ENCODE results near the gene LSP1.
A peak's percentile ranks its signal among the peaks of the same experiment; 100 is the strongest.

The LSP1 gene

DNA sequence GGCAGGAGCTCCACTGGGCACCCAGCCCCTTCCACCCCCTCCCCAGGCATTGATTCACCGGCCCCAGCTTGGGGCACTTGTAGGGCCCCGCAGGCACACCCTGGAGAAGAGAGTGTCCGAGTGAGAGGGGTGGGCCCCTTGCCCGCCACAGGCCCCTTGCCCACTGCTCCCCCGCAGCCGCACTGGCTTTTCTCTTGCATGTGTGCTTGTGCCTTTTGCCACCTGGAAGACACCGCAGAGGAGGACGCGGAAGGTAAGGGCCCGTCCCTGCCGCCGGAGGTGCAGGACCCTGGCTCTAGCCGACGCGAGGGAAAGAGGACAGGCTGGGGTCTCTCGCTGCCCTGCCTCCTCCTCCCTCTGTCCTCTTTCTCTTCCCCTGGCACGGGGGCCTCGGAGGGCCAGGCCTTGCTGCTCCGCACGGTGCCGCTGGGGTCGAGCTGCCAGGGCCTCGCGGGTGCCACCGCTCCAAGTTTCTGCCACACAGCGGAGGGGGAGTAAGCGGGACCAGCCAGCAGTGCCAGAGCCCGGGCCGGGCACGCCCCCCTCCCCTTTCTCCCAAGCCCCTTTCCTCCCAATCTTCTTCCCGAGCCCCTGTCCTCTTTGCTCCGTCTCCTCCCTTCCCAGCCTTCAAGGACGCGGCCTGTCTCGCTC is 76.1 kb downstream of the LSP1 start:
- peaks cover 49% of the 10 kb centered on the region for H3K4me1 Mint-ChIP-seq
- DNase-seq, result no peak
- no peak overlapping the region for H3K27ac Mint-ChIP-seq

DNA sequence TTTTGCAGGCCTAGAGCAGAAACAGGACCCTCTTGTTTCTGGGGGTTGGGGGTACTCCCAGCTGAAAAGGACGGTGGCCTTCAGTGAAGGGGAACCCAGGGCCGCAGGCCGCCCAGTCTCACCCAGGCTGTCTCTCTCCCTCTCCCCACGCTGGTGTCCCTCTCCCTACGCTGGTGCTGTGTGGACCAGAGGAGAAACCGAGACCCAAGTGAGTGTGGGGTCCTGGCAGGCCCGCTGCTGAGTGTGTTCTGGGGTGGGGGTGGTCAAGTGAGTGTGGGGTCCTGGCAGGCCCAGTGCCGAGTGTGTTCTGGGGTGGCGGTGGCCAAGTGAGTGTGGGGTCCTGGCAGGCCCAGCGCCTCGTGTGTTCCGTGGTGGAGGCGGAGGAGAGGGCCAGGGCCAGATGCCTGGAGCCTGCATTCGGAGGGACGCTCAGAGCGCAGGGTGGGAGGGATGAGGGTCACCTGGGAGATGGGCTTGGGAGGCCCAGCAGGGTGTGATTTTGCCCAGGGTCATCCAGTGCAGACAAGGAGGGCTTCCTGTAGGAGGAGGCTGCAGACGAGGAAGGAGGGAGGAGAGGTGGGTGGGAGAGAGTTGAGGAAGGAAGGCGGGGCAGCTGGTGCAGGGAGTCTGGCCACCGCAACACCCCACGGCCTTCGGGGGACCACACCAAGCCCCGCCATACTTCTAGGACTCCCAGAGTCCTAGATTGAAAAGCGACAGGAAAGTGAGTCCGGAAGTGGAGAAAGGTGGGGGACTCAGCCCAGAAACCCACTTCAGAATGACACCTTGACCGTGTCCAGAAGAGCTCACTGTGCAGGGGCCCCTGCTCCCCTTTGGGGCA is 77.0 kb downstream of the LSP1 start:
- H3K9me3 Mint-ChIP-seq, result no peaks in the 10 kb centered on the region
- peaks cover 3% of the 10 kb centered on the region for H3K27me3 Mint-ChIP-seq (ENCODE audit: low read depth, poor library complexity)
- no peaks in the 10 kb centered on the region for H3K36me3 Mint-ChIP-seq (ENCODE audit: low read depth)
- TF ChIP-seq, protein P1, sequence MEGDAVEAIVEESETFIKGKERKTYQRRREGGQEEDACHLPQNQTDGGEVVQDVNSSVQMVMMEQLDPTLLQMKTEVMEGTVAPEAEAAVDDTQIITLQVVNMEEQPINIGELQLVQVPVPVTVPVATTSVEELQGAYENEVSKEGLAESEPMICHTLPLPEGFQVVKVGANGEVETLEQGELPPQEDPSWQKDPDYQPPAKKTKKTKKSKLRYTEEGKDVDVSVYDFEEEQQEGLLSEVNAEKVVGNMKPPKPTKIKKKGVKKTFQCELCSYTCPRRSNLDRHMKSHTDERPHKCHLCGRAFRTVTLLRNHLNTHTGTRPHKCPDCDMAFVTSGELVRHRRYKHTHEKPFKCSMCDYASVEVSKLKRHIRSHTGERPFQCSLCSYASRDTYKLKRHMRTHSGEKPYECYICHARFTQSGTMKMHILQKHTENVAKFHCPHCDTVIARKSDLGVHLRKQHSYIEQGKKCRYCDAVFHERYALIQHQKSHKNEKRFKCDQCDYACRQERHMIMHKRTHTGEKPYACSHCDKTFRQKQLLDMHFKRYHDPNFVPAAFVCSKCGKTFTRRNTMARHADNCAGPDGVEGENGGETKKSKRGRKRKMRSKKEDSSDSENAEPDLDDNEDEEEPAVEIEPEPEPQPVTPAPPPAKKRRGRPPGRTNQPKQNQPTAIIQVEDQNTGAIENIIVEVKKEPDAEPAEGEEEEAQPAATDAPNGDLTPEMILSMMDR (IDR thresholded peaks at IDR 0.05), result no peak
- H3K4me1 Mint-ChIP-seq, result peaks cover 48% of the 10 kb centered on the region
- H3K27ac Mint-ChIP-seq, result no peak overlapping the region
- no peak overlapping the region for H3K4me3 Mint-ChIP-seq
- no peak for DNase-seq

More for the DNA sequence above, 76.1 kb downstream of the LSP1 start:
- H3K9me3 Mint-ChIP-seq, result no peaks in the 10 kb centered on the region
- TF ChIP-seq, protein P1 (IDR thresholded peaks at IDR 0.05), result no peak
- no peak overlapping the region for H3K4me3 Mint-ChIP-seq
- H3K27me3 Mint-ChIP-seq (ENCODE audit: low read depth, poor library complexity), result peaks cover 3% of the 10 kb centered on the region
- no peaks in the 10 kb centered on the region for H3K36me3 Mint-ChIP-seq (ENCODE audit: low read depth)

DNA sequence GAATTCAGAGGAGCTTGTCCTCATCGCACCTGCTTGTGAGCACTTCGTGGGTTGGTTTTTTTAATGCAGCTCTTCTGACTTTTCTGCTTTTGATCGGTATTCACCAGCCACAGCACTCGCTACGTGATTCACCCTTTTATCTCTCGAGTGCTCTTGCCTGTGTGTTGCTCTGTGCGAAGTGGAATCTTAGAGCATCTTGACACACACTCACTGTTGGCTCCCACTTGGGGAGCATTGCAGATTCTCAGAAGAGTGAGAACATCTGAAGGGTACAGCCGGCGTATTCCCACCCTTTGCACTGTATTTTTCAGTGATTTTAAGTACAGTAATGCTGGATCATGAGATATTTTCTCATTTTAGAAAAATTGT is 77.6 kb downstream of the LSP1 start:
- Mint-ChIP-seq H3K9me3 (no peaks in the 10 kb centered on the region), H3K27ac (peak overlapping the region; percentile 29), H3K36me3 (ENCODE audit: low read depth) (no peaks in the 10 kb centered on the region), H3K27me3 (ENCODE audit: low read depth, poor library complexity) (peaks cover 3% of the 10 kb centered on the region), H3K4me1 (peaks cover 48% of the 10 kb centered on the region), H3K4me3 (no peak overlapping the region)
- TF ChIP-seq, protein P1 (IDR thresholded peaks at IDR 0.05), result no peak
- no peak for DNase-seq

DNA sequence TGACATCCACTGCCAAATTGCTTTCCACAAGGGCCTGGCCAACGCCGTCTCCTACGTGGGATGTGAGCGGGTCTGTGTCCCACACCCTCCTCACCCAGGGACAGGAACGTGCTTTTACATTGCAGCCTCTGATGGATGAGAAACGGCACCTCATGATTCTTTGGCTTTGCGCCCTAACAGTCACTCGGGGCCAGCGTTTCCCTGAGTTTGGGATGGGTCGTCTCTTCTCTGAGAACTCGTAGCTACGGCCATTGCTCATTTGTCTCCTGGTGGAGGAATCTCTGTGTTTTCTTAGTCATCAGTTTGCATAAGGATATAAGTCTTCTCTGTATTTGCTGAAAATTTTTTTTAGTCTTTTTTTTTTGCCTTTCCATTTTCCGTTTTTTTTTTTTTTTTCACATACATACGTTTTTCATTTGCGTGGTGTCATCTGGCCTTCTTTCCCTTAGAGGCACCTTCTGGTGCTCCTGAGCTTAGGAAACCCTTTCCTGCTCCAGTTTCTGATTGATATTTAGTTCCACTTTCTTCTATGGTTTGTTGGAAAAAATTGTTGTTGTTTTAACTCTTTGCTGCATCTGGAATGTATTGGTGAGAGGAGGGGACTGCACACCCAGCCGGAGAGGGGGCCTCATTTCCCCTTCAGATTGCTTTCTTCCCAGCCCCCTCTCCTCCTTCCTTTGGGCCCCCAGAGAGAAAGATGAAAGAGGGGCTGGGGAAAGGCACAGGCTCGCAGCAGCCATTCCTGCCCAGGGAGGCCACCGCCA is 78.6 kb downstream of the LSP1 start:
- Mint-ChIP-seq H3K27me3 (ENCODE audit: low read depth, poor library complexity) (peaks cover 3% of the 10 kb centered on the region), H3K27ac (peak overlapping the region; percentile 3), H3K4me3 (peak overlapping the region; percentile 9), H3K9me3 (no peaks in the 10 kb centered on the region), H3K4me1 (peaks cover 44% of the 10 kb centered on the region), H3K36me3 (ENCODE audit: low read depth) (no peaks in the 10 kb centered on the region)
- DNase-seq, result no peak
- TF ChIP-seq, protein P1 (IDR thresholded peaks at IDR 0.05), result no peak

DNA sequence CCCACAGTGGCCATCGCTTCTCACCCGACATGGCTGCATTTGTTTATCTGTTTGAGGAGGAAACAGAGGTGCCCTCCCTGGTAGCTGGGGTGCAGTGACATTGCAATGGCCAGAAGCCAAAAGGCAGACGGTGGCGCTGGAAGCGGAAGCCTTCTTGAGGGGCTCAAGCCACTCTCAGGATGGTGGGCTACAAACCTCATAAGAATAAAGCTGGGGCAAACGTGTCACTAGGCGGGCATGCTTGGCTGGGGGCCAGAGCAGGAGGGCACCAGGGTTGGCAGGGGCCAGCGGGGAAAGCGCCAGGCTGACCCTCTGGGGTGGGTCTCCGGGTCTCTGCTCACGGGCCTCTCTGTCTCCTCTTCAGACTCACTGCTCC is 79.2 kb downstream of the LSP1 start:
- DNase-seq, result no peak
- peaks cover 41% of the 10 kb centered on the region for H3K4me1 Mint-ChIP-seq
- H3K27me3 Mint-ChIP-seq (ENCODE audit: low read depth, poor library complexity), result peaks cover 3% of the 10 kb centered on the region
- H3K36me3 Mint-ChIP-seq (ENCODE audit: low read depth), result no peaks in the 10 kb centered on the region
- TF ChIP-seq, protein P1 (IDR thresholded peaks at IDR 0.05), result no peak
- peak overlapping the region; percentile 3 for H3K27ac Mint-ChIP-seq
- no peaks in the 10 kb centered on the region for H3K9me3 Mint-ChIP-seq
- H3K4me3 Mint-ChIP-seq, result peak overlapping the region; percentile 9
